HG03103 (cell line): ENCODE data around the gene DGKZ.
"Not testable (repeated sequence)": the region's sequence is repeated elsewhere in the genome, so short reads cannot be mapped to it uniquely, and the experiment has no call there.

ENCODE experiments used
- ATAC-seq: cut with Tn5 transposase; IDR thresholded peaks from one replicate; pipeline ENCODE4 v1.9.1; 2021; ENCODE audit warnings: low read depth; ENCODE audit not compliant: unreplicated experiment

DGKZ gene

DNA sequence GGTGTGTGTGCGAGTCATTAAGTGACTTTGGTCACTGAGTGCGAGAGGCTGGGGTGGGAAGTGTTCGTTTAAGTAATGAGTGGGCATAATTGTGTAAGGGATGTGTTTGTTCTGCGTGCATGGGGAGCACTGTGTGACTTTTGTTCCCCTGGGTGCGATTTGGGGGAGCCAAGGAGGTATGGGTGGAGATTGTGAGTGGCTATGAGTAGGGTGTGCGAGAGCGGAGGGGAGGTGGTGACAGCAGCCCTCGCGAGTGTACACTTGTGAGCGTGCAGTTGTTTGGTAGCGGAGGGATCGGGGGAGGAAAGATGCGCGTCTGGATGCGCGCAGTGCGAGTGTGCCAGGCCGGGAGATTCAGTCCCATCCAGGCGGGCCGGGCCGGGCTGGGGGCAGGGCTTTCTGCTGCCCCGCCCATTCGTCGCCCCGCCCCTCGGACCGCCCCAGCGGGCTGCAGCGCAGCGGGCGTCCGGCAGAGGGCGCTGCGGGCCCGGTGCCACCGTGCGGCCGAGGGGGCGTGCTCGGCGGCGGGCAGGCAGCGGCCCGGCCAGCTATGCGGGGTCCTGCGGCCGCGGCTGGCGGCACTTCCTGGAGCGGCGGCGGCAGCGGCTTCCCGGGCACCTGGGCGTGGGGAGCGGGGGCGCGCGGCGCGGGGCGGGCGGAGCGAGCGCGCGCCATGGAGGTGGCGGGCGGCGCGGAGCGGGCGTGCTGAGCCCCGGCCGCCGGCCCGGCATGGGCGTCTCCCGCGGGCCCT lies at the start of gene DGKZ:
Gene DGKZ, plus strand, starts transcription at position 578 of the 751 bp plus-strand sequence. CDS start 197 bp downstream, outside the sequence.
- peak; percentile 55 for ATAC-seq

- ATAC-seq: no peak
Measured at GRCh38 chr11:46298699-46299433, 48.4 kb upstream of the DGKZ start.

GRCh38 chr11:46299451-46299961 lies 47.8 kb upstream of the DGKZ start:
- ATAC-seq: no peak

DNA sequence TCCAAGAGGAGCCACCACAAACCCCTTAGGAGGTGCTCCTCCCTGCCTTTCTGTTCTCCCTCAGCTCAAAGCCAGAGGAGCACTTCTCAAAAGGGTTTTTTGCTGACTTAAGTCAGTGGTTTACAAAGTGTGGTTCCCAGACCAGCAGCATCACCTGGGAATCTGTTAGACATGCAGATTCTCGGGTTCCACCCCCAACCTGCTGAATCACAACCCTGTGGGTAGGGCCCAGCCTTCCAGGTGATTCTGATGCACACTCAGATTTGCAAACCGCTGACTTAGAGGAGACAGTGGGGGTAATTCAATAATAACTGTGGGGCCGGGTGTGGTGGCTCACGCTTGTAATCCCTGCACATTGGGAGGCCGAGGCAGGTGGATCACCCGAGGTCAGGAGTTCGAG lies 47.0 kb upstream of the DGKZ start:
- ATAC-seq: no peak

DNA sequence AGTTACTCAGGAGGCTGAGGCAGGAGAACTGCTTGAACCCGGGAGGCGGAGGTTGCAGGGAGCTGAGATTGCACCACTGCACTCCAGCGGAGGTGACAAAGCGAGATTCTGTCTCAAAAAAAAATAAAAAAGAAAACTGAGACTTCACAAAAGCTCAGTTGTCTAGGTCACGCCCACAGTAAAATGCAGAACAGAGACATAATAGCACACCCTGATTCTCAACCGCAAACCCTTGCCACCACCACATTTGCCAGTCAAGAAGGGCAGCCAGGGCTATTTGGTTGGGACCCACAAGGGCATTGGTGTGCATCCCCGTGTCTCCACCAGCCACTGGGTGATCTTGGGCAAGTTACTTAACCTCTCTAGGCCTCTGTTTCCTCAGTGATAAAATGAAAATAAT lies 44.4 kb upstream of the DGKZ start:
- ATAC-seq: no peak

GRCh38 chr11:46304036-46304435 lies 43.2 kb upstream of the DGKZ start:
- ATAC-seq: not testable (repeated sequence)

DNA sequence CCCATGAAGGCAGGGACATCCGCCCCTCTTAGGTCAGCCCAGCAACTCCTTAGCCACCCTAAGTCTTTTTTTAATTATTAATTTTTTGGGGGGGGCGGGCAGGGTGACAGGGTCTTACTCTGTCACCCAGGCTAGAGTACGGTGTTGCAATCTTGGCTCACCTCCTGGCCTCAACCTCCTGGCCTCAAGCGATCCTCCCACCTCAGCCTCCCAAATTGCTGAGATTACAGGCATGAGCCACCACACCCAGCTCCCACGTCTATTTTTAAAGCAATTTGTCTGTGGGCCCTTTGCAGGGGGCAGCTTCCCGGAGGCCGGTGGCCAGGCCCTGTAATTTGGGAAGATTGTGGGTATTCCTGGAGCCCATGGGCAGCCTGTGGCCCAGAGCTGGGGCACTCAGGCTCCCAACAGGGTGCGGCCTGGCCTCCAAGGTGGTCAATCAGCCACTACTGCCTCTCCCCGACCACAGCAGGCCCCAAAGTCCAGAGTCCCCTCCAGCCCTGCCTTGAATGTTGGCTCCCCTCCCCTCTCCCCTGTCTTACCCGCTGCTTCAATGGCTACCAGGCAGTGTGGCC lies 42.6 kb upstream of the DGKZ start:
- no peak for ATAC-seq

GRCh38 chr11:46305295-46305694 lies 42.0 kb upstream of the DGKZ start:
- ATAC-seq: no peak

DNA sequence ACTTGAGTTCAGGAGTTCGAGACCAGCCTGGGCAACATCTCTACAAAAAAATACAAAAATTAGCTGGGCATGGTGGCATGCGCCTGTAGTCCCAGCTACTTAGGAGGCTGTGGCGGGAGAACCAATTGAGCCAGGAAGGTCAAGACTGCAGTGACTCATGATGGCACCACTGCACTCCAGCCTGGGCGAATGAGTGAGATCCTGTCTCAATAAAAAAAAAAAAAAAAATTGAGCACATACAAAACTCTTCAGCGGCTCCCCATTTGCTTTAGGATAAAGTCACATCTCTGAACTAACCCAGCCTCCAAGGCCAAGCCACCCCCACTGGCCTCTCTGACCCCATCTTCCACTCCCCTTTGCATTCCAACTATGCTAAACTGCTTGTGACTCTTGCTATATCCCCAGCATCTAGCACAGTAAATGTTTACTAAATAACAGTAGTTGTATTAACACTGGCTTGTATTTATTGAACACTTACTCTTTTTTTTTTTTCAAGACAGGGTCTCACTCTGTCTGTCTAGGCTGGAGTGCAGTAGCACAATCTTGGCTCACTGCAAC lies 40.9 kb upstream of the DGKZ start:
- no peak for ATAC-seq

DNA sequence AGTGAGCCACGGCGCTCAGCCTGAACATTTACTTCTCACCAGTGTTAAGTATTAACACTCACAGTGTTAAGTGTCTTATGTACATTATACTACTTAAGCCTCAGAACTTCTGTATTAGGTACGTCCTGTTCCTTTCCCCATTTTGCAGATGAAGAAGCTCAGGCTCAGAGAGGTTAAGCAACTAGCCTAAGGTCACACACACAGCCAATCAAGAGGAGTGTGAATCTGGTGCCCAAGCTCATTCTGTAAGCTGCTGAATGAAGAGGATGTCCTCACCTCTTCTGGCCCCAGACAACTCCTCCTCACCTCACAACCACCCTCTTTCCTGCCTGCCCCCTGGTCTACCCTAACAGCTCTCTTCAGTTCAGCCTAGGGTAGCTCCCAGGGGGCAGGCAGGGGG lies 39.9 kb upstream of the DGKZ start:
- ATAC-seq: no peak

DNA sequence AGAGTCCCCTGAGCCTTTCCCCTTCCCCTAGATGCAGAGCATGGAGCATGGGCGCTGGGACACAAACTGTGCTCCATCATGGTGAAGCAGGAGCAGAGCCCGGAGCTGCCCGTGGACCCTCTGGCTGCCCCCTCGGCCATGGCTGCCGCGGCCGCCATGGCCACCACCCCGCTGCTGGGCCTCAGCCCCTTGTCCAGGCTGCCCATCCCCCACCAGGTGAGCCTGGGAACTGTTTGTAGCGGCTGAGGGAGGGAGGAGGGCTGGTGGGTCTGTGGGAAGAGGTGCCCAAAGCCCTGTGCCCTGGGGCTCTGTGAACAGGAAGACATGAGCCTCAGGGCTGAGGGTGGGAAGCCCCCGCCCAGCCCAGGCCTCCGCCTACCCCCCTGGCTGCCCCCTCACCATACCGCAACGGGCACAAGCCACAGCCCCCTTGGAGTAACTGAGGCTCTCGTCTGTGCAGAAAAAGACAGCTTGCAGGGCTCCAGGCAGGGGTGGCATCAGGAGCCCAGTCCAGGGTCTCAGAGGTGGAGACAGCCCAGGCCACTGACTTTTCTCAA lies 39.4 kb upstream of the DGKZ start:
- ATAC-seq: no peak

GRCh38 chr11:46308631-46309419 lies 38.4 kb upstream of the DGKZ start:
- no peak for ATAC-seq

DNA sequence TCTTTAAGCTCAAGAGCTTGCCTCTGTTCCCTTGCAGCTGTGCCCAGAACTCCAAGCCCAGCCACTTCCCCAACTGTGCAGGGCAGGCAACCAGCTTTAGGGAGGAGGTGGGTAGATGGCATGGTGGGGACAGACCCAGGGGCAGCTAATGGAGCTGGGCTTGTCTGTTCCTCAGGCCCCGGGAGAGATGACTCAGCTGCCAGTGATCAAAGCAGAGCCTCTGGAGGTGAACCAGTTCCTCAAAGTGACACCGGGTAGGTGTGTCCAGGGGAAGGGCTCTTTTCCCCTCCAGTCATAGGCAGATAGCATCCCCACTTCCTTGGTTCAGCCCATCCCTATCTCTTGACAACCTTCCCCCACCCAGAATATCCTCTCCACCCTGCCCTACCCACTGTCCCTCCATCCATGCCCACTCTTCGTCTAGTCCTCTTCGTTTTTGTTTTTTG lies 37.4 kb upstream of the DGKZ start:
- peak; percentile 60 for ATAC-seq

GRCh38 chr11:46315033-46315738 lies 32.1 kb upstream of the DGKZ start:
- ATAC-seq: no peak

- ATAC-seq: no peak
Measured at GRCh38 chr11:46315783-46316563, 31.3 kb upstream of the DGKZ start.

DNA sequence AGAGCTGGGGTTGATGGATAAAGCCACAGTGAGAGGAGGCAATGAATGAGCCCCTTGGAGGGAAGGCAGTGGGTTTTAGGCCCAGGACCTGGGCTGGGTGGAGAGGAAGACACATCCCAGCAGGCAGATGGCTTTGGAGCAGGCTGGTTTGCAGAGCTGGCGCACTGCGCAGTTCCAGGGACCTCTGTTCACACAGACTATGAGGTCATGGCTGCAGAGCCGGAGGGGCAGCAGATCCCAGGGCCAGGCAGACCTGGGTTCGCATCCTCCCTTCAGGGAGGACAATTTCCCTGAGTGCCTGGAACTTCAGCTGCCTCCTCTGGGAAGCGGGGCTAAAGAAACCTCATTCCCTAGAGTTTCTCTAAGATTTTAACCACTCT lies 28.2 kb upstream of the DGKZ start:
- ATAC-seq: no peak

GRCh38 chr11:46321757-46322156 lies 25.5 kb upstream of the DGKZ start:
- no peak for ATAC-seq

GRCh38 chr11:46322759-46323158 lies 24.5 kb upstream of the DGKZ start:
- ATAC-seq: no peak
